H54 (cell line): Measurements from ENCODE around the gene CHRM1.

ENCODE experiments used
- DNase-seq: peaks from one replicate; pipeline ENCODE4 v3.0.0; 2011; ENCODE audit warnings: low spot score, mixed read lengths; ENCODE audit not compliant: insufficient read length
- FAIRE-seq: peaks from 3 replicates; lab custom pipeline; 2011; peaks lifted over from hg19 to GRCh38; lab: Jason Lieb, UNC
- POLR2A ChIP-seq: IDR thresholded peaks from 2 replicates; pipeline ENCODE4 v1.6.1; 2011; ENCODE audit warnings: low read depth, mild to moderate bottlenecking, low read length

Gene CHRM1

GRCh38 chr11:62933285-62933684 is 12.1 kb upstream of the CHRM1 start:
- TF ChIP-seq POLR2A, result no peak
- no peak for DNase-seq
- no peak for FAIRE-seq

DNA sequence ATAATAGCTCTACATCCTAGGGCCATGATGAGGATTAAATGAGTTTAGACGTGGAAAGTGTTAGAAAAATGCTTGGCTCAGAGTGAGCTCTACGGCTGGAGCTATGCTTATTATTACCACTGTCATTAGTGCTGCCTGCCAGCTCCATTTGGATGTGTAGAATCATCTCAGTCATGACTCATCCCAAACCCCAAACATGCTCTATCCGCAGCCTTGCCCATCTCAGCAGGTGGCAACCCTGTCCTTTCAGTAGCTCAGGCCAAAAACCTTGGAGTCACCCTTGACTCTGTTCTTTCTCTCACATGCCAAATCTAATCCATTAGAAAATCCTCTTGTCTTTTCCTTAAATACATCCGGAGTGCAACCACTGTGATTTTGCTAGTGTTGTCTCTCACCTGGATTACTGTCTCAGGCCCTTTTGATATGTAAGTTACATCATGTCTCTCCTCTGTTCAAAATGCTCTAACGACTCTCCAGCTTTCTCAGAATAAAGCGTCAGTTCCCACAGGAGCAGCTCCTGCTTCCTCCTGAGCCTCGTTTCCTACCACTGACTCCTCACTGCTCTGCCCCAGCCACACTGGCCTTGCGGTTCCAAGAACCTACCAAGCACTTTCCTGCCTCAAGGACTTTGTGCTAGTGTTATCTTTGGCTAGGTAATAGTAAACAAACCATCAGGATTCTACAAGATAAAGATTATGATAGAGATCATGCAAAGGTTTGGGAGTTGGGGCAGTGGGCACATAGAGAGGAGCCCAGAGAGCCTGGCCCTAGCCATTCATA is 10.5 kb upstream of the CHRM1 start:
- FAIRE-seq (peak; percentile 11), DNase-seq (peak; percentile 80)
- TF ChIP-seq POLR2A, result no peak

- no peak for FAIRE-seq
- DNase-seq, result no peak
- TF ChIP-seq POLR2A, result no peak
Measured at GRCh38 chr11:62930666-62931065, 9.5 kb upstream of the CHRM1 start.

DNA sequence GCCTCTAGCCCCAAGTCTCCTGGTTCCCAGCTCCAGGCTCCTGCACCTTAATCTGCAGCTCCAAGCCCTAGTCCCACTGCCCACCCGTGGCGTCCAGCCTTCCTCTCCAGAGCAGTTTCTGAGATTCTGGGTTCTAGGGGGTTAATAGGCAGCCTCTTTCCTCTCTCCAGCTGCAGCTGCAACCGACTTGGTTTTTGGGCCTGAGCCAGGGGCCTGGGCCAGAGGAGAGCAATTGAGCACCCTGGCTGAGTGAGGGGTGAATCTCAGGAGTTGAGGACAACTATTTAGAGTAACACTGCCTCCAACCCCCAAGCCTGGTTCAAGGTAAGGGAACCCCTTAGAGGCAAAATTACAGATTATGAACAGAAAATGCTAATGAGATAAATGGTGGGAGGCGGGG is 9.0 kb upstream of the CHRM1 start:
- no peak for TF ChIP-seq POLR2A
- no peak for FAIRE-seq
- no peak for DNase-seq

GRCh38 chr11:62928011-62928410 is 6.8 kb upstream of the CHRM1 start:
- FAIRE-seq, result no peak
- no peak for DNase-seq

GRCh38 chr11:62926680-62927455 is 5.7 kb upstream of the CHRM1 start:
- DNase-seq (no peak), FAIRE-seq (no peak)

More at GRCh38 chr11:62928011-62928410, 6.8 kb upstream of the CHRM1 start:
- no peak for TF ChIP-seq POLR2A

DNA sequence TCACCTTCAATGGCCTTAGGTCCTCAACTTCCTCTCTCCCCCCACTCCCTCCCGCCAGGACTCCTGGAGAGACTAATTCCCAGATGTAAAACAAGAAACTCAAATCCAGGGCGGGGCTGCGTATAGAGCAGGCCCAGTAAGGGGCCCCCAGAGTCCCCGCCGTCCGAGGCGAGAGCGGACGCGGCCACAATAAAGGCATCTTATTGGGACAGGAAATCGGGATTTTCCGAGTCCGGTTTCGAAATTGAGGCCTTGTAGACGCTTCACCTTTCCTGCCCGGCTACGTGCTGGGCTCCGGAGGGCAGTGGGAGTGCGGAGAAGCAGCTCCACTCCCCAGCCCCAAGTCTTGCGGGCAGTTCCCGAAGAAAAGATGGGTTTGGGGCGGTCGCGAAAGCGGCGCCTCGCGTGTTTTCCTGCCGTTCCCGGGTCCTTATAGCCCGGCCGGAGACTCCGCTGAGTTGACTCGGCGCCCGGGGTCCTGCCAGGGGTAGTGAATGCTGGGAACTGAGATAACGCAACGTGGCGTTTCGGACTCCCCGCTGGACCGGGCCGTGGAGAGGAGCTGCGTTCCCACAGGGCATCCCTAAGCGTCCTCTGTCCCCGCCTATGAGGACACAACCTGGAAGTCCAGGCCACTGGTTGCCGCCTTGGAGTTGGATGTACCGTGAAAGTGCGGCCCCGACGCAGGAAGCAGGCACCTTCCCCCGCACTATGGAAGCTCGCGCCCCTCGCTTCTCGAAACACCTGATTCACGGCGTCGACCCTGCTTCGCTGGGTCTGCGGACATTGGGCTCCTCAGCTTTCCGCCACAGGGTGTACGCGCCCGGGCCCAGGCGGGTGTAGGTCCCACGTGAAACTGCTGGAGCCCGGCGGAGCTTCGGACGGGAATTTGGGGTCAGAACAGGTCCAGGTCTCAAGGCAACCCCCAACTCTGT is 4.8 kb upstream of the CHRM1 start:
- TF ChIP-seq POLR2A, result no peak

More at GRCh38 chr11:62926680-62927455, 5.7 kb upstream of the CHRM1 start:
- no peak for TF ChIP-seq POLR2A

GRCh38 chr11:62925308-62925707 is 4.1 kb upstream of the CHRM1 start:
- FAIRE-seq (no peak), DNase-seq (no peak)

More for the DNA sequence above, 4.8 kb upstream of the CHRM1 start:
- no peak for FAIRE-seq
- DNase-seq, result no peak

DNA sequence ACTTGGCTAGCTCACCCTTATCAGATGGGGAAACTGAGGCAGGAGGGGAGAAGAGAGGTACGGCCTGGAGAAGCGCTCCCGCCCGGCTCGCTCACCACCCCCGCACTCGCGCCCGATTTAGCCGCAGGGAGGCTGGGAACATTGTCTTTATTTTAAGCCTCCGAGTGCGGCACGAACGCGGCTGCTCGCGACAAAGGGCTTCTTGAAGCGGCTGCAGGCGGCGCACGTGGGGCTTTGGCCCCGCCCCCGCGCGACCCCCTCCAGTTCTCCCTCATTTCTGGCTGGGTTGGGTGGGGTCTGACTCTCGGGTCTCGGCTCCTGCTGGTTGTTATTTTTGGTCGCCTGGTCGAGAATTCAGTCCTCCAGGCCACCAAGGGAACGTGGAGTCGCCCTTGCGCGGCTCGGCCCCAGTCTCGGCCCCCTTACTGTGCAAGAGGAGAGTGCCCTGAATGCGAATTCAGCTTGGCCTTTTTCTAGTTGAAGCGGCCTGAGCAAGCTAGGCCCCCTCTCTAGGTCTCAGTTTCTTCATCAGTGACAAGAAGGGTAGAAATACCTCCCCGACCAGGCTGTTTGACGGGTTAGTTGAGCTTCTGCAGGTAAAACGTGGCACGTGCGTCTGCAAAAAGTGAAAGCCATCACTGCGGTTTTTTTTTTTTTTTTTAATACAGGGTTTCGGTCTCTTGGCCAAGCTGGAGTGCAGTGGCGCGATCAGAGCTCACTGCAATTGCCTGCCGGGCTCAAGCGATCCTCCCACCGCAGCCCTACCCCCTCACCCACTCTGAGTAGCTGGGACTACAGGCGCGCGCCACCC is 2.6 kb upstream of the CHRM1 start:
- FAIRE-seq (no peak), DNase-seq (no peak)
- TF ChIP-seq POLR2A, result no peak

More at GRCh38 chr11:62925308-62925707, 4.1 kb upstream of the CHRM1 start:
- no peak for TF ChIP-seq POLR2A

- TF ChIP-seq POLR2A, result no peak
- no peak for DNase-seq
- no peak for FAIRE-seq
Measured at GRCh38 chr11:62922653-62923431, 1.7 kb upstream of the CHRM1 start.

DNA sequence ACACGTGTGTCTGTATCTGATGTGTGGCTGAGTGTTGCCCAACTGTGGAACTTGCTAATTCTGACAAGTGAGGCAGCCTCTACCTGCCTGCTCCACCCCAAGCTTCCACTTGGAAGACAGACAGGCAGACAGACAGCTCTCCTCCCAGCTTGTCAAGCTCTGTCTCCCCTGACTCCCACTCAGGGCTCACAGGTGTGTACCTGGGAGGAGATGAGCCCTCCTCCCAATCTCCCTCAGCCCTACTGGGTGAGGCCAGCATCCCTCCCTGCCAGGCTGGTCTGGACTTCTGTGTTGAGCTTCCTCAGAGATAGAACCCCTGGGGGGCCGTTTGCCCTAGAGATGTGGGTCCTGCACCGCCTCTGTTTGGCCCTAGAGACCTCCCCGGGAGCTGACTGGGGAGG is 1.0 kb upstream of the CHRM1 start:
- FAIRE-seq (no peak), DNase-seq (no peak)
- TF ChIP-seq POLR2A, result no peak
